Prostate gland (tissue), 2 donors: ENCODE measurements around the gene PCMTD2. TPM values are rescaled to one million over a fixed set of nuclear protein-coding genes. Genes with fewer than 3 reads are reported as not detected.

Experiments
- DNase-seq: peaks from one replicate; pipeline ENCODE4 v3.0.0-alpha.2; 2019; ENCODE audit warnings: low spot score
- H3K27ac ChIP-seq, 2 donors: fragments of 200-600 bp; sonication (generic); 2 replicates each; pipeline ENCODE4 v1.5.1; 2017 to 2019
- H3K27me3 ChIP-seq: fragments of 200-600 bp; sonication (generic); replicated peaks from 2 replicates; pipeline ENCODE4 v1.5.1; 2019; ENCODE audit not compliant: insufficient read depth
- H3K36me3 ChIP-seq, 2 donors: fragments of 200-600 bp; sonication (generic); 1 replicate in 1 of 2; 2 replicates in 1 of 2; pipeline versions ENCODE4 v1.5.1 to v1.8.1; 2017 to 2019
- H3K4me1 ChIP-seq: fragments of 200-600 bp; sonication (generic); replicated peaks from 2 replicates; pipeline ENCODE4 v1.5.1; 2019
- H3K4me3 ChIP-seq, 2 donors: fragments of 200-600 bp; sonication (generic); 2 replicates each; pipeline ENCODE4 v1.5.1; 2017 to 2019
- H3K9me3 ChIP-seq: fragments of 200-600 bp; sonication (generic); 2 replicates; pipeline ENCODE4 v1.5.1; 2017
- POLR2A ChIP-seq: fragments of 450-650 bp; IDR thresholded peaks from one replicate; pipeline ENCODE4 v1.6.1; 2016; ENCODE audit warnings: antibody characterized with exemption, mild to moderate bottlenecking
- POLR2AphosphoS5 ChIP-seq: sonication (generic); formaldehyde crosslinking; IDR thresholded peaks from one replicate; pipeline ENCODE4 v1.6.1; 2017; ENCODE audit warnings: antibody characterized with exemption
- WGBS: methylation state at CpG from one replicate; pipeline ENCODE4 v1.1.5; 2018; 5-methylcytosine and 5-hydroxymethylcytosine counted together
- intact Hi-C: fragments of 100-400 bp; cut with DNase I; formaldehyde crosslinking; loops from one replicate; pipeline ENCODE4 v1.14.2; 2022
- total RNA-seq, 2 donors: library from RNA; depleted of rRNA; stranded (reverse); fragments of >200 nt; gene quantifications; one replicate each; pipeline ENCODE4 v1.1.0, GENCODE V29; 2016
- TF ChIP-seq, protein P1 (sequence below), 4 experiments: fragments of 200-600 bp in 2 of 4; fragments of 450-650 bp in 2 of 4; sonication (generic) in 2 of 4; IDR thresholded peaks; 1 replicate in 3 of 4; 2 replicates in 1 of 4; pipeline ENCODE4 v1.5.1; 2016 to 2019; ENCODE audit warnings: antibody characterized with exemption in 4 of 4, mild to moderate bottlenecking in 2 of 4, moderate library complexity in 2 of 4

Gene PCMTD2
- total RNA-seq, 2 donors from 2014 or later = 143 to 147 TPM

DNA sequence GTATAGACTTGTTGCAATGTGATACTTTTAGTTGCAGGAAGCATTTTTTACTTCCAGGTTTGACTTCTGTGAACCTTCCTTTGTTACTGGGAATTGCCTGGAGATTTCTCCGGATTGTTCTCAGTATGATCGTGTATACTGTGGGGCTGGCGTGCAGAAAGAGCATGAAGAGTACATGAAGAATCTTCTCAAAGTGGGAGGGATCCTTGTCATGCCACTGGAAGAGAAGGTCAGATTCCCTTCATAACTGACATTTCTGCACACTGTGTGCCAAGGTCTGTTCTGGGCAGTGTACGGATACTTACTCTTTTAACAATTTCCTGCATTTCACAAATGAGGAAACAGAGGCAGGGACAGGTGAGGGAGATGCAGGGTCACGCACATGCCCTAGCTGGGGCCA, 9.7 kb downstream of the PCMTD2 start:
- H3K36me3 ChIP-seq = no peaks in the 10 kb centered on the region
- DNase-seq = no peak
- no peaks in the 10 kb centered on the region for H3K9me3 ChIP-seq
- no peaks in the 10 kb centered on the region for H3K4me1 ChIP-seq
- H3K27me3 ChIP-seq = no peaks in the 10 kb centered on the region
- H3K4me3 ChIP-seq = no peak overlapping the region
- TF ChIP-seq, protein P1, sequence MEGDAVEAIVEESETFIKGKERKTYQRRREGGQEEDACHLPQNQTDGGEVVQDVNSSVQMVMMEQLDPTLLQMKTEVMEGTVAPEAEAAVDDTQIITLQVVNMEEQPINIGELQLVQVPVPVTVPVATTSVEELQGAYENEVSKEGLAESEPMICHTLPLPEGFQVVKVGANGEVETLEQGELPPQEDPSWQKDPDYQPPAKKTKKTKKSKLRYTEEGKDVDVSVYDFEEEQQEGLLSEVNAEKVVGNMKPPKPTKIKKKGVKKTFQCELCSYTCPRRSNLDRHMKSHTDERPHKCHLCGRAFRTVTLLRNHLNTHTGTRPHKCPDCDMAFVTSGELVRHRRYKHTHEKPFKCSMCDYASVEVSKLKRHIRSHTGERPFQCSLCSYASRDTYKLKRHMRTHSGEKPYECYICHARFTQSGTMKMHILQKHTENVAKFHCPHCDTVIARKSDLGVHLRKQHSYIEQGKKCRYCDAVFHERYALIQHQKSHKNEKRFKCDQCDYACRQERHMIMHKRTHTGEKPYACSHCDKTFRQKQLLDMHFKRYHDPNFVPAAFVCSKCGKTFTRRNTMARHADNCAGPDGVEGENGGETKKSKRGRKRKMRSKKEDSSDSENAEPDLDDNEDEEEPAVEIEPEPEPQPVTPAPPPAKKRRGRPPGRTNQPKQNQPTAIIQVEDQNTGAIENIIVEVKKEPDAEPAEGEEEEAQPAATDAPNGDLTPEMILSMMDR (IDR thresholded peaks at IDR 0.05) = no peak
- TF ChIP-seq POLR2A = no peak
- no peak for TF ChIP-seq POLR2AphosphoS5
- 77% methylated on average over 5 of the region's 5 CpGs for WGBS
- intact Hi-C loops = no loop called here
- H3K27ac ChIP-seq = no peak overlapping the region

DNA sequence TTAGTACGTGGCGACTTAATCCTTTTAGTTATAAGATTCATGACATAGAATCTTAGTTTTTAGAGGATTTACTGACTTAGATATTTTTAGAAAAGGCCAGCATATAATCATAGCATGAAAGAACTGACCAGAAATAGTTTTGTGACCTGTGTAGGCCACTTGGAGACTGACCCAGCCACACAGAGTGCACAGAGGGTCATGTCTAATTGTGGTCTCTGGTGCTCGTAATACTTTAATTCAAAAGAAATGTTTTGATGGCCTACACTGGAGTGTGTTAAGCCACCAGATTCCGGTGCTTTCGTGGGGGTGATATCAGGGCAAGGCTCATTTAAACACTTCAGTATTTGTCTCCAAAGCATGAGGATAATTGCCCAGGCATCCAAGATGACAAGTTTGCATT, 11.4 kb downstream of the PCMTD2 start:
- DNase-seq = no peak
- H3K27me3 ChIP-seq = no peaks in the 10 kb centered on the region
- H3K9me3 ChIP-seq = no peaks in the 10 kb centered on the region
- no peaks in the 10 kb centered on the region for H3K4me1 ChIP-seq
- H3K4me3 ChIP-seq = no peak overlapping the region
- WGBS = 88% methylated on average over 5 of the region's 5 CpGs
- TF ChIP-seq POLR2AphosphoS5 (no peak), POLR2A (no peak)
- TF ChIP-seq, protein P1 (IDR thresholded peaks at IDR 0.05) = no peak
- H3K36me3 ChIP-seq = no peaks in the 10 kb centered on the region
- no peak overlapping the region for H3K27ac ChIP-seq
- intact Hi-C loops = no loop called here

DNA sequence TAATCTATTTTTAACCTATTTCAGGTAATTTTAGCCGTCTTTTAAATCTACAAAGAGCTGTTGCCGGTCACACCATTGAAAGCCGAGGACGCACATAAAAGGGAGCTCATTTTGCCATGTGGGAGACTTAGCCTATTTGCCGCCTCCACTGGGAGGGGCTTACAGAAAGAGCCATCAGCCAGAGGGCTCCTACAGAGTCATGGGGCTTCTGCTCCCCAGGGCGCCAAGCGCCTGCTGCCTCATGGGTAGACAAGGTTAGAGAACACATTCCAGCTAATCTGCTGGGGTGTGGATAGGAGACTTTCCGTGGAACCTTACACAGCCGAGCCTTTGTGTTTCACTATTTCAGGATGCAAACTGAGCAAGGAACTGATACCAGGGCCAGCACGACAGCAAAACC, 12.6 kb downstream of the PCMTD2 start:
- no peaks in the 10 kb centered on the region for H3K9me3 ChIP-seq
- DNase-seq = no peak
- TF ChIP-seq POLR2AphosphoS5 (no peak), POLR2A (no peak)
- intact Hi-C loops = no loop called here
- H3K27me3 ChIP-seq = no peaks in the 10 kb centered on the region
- H3K27ac ChIP-seq = no peak overlapping the region
- H3K4me3 ChIP-seq = no peak overlapping the region
- no peaks in the 10 kb centered on the region for H3K36me3 ChIP-seq
- no peaks in the 10 kb centered on the region for H3K4me1 ChIP-seq
- 86% methylated on average over 10 of the region's 10 CpGs for WGBS

DNA sequence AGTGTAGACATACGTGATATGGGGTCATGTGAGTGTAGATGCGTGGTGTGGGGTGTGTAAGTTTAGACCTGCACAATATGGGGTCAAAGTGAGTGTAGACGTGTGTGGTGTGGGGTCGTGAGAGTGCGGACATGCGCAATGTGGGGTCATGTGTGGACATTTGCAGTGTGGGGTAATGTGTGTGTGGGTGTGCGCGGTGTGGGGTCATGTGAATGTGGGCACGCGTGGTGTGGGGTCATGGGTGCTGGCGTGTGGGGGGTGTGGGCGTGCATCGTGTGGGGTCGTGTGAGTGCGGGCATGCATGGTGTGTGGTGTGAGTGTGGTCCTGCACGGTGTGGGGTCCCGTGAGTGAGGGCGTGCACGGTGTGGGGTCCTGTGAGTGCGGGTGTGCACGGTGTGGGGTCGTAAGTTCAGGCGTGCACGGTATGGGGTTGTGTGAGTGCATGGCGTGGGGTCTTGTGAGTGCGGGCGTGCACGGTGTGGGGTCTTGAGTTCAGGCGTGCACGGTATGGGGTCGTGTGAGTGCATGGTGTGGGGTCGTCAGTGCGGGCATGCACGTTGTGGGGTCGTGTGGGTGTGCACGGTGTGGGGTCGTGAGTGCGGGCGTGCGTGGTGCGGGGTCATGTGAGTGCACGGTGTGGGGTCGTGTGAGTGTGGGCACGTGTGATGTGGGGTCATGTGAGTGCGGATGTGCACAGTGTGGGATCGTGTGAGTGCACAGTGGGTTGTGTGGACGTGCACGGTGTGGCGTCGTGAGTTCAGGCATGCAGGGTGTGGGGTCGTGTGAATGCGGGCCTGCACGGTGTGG, 14.3 kb downstream of the PCMTD2 start:
- DNase-seq = no peak
- Histone ChIP-seq H3K4me3 (no peak overlapping the region), H3K27me3 (no peaks in the 10 kb centered on the region), H3K27ac (no peak overlapping the region), H3K4me1 (no peaks in the 10 kb centered on the region), H3K9me3 (no peaks in the 10 kb centered on the region), H3K36me3 (no peaks in the 10 kb centered on the region)
- intact Hi-C loops = no loop called here
- no peak for TF ChIP-seq POLR2A
- TF ChIP-seq POLR2AphosphoS5 = no peak
- TF ChIP-seq, protein P1 (IDR thresholded peaks at IDR 0.05) = no peak
- WGBS = 96% methylated on average over 53 of the region's 53 CpGs

DNA sequence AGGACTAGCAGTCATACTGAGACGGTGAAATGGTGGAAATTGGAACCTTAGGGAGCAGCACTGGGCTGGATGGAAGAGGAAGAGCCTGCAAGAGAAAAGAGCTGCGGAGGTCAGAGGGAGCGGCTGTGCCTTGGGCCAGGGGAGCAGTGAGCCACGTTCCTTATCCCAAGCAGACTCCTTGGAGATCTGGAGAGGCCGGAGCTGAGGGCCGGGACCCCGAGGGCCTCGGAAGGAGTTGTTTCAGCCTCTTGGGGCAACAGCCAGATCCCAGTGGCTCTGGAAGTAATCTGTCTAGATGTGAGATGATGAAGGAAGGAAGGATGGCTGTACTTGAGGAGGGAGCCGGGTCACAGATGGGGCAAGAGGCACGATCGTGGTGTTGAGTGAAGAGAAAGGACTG, 16.1 kb downstream of the PCMTD2 start:
- no peak overlapping the region for H3K27ac ChIP-seq
- H3K27me3 ChIP-seq = no peaks in the 10 kb centered on the region
- H3K4me1 ChIP-seq = no peaks in the 10 kb centered on the region
- H3K36me3 ChIP-seq = no peaks in the 10 kb centered on the region
- TF ChIP-seq, protein P1 (IDR thresholded peaks at IDR 0.05) = no peak
- TF ChIP-seq POLR2AphosphoS5 = no peak
- TF ChIP-seq POLR2A = no peak
- WGBS = 94% methylated on average over 11 of the region's 11 CpGs
- no peak overlapping the region for H3K4me3 ChIP-seq
- intact Hi-C loops = no loop called here
- H3K9me3 ChIP-seq = no peaks in the 10 kb centered on the region
- DNase-seq = no peak
